Measurements from ENCODE around the gene NAT8L.

DNA sequence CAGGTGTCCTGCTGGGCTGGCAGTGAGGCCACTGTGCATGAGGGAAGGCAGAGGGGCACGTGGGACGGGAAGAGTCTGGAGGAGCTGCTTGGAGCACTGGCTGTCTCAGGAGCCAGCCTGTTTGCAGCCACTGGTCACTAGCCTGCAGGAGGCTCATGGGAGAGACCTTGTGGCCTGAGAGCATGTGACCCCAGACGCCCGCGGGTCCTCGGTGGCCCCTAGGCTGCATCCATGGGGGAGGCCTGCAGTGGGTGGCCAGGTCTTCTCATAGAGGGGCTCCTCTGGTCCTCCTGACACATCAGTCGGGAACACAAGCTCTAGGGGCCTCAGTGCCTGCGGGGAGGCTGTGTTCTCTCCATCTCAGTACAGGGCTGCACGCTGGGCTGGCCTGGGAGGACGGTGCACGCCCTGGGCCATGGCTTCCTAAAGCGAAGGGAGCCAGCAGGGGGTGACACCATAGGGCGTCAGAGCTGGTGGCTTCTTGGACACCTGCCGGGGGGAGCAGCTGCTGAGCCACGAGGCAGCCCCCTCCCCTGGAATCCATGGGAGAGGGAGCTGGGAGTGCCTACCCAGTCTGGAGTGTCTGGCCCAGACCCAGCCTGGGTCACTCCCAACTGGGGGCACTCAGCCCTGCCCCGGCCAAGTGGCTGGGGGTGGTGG lies 12.3 kb downstream of the NAT8L start:
- TF ChIP-seq CTCF (IDR thresholded peaks at IDR 0.05) (no peak), POLR2A (IDR thresholded peaks at IDR 0.05; ENCODE audit: low read depth) (no peak)

Data from esophagus muscularis mucosa (tissue), 3 donors.